ENCODE measurements around the gene ZFYVE19.

DNA sequence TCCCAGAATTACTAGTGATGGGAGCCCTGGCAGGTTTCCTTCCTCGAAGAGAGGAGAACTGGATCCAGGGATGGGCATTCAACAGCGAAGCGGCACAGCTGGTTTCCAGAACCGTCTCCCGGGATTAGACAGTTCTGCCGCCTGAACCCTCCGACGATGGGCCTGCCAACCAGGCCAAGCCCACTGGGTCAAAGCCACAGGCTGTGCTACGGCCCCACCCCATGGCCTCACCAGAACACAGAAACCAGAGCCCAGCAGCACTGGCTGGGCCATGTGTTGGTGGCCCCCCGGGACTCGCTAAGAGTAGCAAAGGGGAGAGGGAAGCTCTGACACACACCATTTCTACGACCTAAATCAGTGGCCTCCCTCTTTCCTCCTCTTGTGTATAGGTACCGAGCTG lies 34.9 kb upstream of the ZFYVE19 start:
- TF ChIP-seq, protein P1, sequence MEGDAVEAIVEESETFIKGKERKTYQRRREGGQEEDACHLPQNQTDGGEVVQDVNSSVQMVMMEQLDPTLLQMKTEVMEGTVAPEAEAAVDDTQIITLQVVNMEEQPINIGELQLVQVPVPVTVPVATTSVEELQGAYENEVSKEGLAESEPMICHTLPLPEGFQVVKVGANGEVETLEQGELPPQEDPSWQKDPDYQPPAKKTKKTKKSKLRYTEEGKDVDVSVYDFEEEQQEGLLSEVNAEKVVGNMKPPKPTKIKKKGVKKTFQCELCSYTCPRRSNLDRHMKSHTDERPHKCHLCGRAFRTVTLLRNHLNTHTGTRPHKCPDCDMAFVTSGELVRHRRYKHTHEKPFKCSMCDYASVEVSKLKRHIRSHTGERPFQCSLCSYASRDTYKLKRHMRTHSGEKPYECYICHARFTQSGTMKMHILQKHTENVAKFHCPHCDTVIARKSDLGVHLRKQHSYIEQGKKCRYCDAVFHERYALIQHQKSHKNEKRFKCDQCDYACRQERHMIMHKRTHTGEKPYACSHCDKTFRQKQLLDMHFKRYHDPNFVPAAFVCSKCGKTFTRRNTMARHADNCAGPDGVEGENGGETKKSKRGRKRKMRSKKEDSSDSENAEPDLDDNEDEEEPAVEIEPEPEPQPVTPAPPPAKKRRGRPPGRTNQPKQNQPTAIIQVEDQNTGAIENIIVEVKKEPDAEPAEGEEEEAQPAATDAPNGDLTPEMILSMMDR (IDR thresholded peaks at IDR 0.05), result no peak
- no peak for TF ChIP-seq EP300 (IDR thresholded peaks at IDR 0.05)
